Smooth muscle cell of the brain vasculature (primary cell): ENCODE data around the gene KIAA0232.
"Not testable (repeated sequence)": the region's sequence is repeated elsewhere in the genome, so short reads cannot be mapped to it uniquely, and the experiment has no call there.

Experiments
- DNase-seq: peaks from one replicate; pipeline ENCODE4 v3.0.0-alpha.2; 2012; ENCODE audit warnings: low read depth, low spot score

KIAA0232 gene

DNA sequence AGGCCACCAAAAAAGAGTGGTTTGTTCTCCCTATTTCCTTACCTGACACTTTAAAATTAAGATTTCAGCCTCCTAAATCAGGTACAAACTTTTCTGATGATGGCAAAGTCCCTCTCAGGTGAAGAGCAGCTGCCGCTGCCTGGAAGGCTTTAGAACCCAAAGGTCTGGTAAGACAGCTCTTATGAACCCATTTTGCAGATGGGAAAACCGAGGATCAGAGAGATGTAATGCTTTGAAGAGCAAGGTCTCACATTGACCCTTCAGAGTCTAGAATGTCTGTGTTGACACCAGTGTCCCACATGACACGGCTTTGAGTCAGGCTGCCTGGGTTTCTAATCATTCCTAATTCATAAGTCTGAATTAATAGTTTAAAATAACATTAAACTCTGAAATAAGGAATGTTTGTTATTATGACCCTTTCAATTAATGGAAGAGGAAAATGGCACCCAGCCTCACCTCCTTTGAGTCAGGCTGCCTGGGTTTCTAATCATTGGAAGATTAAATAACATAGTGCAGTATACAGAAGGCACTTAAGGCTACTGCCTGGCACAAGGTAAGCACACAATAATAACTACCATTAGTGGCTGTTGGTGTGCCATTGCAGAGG lies 27.9 kb upstream of the KIAA0232 start:
- no peak for DNase-seq

DNA sequence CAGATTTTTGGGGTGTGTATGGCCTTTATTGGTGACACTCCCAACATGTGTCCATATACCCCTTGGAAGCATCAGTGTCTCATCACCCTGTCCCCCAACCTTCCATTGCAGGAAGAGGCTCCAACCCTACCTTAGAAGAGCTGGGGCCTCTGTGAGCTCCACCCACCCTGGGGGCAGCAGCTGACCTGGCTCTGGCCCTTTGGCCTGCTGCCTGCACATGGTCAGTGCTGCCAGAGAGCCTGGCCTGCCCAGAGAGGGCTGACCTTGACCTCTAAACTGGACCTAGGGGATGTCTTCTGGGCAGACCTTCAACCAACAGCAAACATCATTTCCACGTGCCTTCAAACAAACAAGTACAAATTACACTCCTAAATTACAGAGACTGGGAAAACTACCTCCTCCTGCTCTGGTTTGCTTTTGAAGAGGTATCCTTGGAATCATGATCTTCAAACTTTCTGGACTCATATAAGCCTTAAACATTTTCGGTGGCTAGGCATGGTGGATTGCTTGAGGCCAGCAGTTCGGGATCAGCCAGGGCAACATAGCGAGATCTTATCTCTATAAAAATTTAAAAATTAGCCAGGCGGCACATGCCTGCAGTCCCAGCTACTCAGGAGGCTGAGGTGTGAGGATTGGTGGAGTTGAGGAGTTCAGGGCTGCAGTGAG lies 27.3 kb upstream of the KIAA0232 start:
- DNase-seq, result no peak

DNA sequence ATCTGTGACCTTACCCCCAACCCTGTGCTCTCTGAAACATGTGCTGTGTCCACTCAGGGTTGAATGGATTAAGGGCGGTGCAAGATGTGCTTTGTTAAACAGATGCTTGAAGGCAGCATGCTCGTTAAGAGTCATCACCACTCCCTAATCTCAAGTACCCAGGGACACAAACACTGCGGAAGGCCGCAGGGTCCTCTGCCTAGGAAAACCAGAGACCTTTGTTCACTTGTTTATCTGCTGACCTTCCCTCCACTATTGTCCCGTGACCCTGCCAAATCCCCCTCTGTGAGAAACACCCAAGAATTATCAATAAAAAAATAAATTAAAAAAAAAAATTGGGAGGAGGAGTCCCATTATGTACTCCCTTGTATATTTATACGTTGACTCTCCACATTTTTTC lies 26.2 kb upstream of the KIAA0232 start:
- not testable (repeated sequence) for DNase-seq

DNA sequence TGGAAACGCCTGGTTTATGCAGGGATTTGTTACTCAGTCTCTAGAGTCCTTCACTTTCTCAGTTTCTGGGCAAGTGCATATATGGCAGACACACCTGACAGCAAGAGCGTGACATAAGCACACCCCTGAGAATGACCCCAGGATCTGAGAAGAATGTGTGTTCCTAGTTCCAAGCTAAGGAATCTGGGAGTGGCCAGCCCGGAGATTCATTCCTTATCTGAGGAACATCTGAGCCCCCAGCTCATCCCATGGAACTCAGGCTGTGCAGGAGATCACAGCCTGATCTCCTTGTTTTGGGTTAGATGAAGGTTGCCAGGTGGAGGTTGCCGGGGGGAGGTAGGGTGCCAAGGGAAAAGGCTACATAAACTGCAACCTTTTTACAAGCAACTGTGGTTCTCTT lies 23.8 kb upstream of the KIAA0232 start:
- no peak for DNase-seq

DNA sequence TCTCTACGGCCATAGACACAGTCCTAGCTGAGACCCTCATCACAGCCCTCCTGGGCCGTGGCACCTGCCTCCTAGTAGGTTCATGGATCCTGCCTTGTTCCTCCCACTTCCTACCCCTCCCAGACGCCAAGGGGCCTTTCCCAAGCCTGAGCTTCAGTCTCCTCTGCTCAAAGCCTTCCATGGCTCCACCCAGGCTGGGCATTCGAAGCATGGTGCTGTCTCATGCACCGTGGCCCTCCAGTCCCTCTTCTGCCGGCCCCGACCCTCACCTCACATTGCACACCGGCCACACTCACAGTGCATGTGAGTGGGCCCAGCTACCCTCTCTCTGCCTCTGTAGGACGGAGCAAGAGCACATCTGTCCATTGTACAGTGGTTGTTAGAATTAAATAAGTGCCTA lies 21.7 kb upstream of the KIAA0232 start:
- DNase-seq, result no peak

DNA sequence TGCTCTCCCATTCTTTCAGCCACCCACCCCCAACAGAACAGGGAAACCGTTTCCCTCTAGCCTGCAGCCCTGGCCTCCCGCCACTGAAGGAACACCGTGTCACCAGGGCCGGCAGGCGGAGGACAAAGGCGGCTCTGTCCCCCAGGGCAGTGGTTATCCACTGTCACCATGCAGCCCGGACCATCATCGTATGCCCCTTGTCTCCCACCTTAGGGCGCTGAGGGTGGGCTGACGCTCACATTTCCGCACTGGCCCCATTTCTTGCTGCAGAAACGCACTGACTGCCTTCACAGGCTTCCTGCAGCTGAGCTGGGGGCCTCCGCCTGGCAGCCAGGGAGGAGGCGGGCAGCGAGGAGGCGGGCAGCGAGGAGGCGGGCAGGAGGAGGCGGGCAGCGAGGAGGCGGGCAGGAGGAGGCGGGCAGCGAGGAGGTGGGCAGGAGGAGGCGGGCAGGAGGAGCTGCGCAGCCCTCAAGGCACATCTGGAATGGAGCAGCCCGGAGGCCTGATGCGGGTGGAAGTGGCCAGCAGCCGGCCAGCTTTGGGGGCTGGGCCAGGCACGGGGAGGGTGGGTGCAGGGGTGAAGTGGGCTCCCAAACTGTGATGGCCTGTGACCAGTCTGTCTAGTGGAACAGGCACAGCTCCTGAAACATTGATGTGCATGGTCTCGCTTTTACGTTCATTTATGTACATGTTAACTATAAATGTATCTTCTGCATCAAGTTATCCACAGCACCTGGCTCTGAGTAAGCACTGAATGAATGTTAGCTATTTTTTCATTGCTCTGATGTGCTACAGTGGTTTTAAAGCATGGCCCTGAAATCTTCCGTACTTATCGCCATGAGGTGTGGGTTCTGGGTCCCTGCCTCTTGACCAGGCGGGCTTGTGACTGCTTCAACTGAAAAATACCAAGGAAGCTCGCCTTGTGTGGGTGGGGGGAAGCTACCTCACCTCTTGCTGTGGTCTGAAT lies 20.6 kb upstream of the KIAA0232 start:
- DNase-seq, result no peak

DNA sequence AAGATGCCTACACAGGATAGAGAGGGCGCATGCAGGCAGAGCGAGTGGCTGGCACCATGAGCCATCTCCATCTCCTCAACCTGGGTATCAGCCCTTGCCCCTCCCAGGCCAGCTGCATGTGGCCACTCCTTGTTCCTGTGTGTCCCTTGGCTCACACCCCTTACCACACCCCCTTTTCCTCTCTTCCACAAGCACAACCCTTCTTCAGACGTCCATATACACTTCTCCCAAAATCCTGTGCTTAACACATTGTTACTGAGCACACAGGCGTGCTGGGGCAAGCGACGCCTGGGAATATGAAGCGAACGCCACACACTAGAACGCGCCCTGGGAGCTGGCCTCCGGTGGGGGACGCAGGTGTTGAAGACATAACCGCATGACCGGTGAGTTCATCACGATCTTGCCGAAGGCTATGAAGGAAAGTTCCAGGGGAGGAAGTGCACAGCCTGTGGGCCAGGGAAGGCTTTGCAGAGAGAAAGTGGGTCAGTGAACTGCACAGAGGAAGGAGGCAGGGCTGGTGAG lies 19.1 kb upstream of the KIAA0232 start:
- no peak for DNase-seq

DNA sequence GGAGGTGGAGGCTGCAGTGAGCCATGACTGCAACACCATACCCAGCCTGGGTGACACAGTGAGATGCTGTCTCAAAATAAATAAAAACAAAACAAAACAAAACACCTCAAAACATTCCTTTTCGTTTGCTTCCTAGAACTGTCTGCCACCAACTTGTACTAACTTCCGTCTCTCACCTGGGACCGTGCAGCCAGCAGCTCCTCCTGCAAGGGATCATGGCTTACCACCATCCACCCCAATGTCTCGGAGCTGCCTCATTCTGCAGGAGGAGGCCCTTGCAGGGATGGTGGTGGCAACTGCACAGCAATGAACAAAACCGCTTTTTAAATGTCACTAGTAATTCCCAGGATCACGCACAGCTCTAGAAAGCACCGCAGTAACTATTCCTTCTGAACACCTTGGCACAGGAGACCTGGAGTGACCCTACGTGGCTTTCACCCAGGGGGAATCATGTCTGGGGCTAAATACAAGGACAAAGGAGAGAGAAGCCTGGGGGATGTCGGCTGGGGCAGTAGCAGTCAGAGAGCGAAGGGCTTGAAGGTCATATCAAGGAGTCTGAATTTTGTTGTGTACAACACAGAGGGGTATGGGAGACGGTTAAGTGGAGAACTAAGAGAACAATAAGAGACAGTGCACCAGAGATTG lies 17.4 kb upstream of the KIAA0232 start:
- DNase-seq, result no peak

DNA sequence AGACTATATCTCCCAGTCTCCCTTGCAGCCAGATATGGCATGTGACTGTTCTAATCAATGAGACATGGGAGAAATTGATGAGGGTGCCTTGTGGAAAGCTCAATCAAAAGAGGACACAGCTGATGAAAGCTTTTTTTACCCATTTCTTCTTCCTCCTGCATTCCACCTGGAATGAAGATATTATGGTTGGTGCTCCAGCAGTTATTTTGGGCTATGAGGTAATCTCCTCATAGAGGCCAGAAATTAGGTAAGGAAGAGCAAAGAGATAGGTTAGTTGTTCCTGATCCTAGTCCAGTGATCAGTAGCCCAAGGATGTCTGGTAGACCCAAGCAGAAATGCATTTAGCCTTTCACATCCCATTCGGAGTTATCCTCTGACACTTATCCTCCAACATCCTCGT lies 16.8 kb upstream of the KIAA0232 start:
- no peak for DNase-seq

DNA sequence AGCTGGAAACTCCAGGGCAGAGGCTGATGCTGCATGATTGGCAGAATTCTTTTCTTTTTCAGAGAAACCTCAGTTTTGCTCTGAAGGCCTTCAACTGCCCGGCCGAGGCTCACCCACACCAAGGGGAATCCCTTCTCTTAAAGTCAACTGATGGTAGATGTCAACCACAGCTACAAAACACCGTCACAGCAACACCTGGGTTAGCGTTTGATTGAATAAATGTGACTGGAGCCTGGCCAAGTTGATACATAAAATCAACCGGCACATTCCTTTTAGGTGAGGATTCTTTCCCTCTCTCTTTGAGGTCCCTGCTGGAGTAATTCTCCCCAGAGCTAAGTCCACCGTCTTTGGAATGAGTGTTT lies 15.2 kb upstream of the KIAA0232 start:
- no peak for DNase-seq

DNA sequence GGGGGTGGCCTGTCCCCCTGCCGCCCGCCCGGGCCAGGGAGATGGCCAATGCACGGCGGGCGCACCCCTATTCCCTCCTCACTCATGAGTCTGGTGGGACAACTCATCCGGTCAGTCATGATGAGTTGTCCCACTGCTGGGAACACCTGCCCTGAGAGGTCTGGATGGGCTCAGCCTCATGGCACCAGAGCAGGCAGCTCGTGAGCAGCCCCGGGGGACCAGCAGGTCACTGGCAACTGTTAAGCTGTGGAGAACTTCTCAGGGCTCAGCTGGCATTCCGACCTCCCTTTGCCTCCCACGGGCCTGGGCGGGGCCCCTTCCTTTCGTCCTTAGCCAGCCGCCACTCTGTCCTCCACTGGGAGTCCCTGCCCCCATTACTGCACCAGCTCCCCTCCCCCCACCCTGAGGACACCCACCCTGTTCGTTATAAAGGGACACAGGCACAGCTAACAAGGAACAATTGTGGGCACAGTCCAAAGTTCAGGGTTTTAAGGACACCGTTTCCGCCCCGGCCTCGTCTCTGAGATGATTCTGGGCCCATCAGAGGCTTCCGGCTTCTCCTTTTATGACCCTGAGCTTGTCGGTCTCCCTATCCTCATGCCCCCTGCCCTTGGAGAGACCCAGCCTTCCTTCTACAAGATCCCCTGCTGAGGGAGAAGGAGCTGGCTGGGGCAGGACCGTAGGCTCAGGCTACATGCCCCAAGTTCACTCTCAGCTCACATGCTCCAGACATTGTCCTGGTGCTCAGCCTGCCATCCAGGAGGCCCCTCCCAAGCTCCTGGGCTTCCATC lies 14.6 kb upstream of the KIAA0232 start:
- no peak for DNase-seq

DNA sequence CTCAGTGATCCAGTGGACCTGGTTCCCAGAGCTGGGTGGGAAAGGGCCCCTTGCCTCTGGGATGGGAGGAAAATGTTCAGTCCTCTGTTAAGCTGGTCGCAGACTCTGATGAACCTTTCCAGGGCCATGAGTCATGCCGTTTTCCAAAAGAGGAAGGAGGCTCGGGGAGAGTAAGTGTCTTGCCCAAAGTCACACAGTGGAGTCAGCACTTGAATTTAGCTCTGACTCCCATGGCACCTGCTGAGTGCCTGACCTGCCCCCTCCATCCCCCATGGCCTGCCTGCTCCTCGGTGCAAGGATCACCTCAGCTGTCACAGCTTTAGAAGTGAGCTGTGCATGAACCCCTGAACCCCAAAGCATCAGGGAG lies 14.0 kb upstream of the KIAA0232 start:
- DNase-seq, result no peak

DNA sequence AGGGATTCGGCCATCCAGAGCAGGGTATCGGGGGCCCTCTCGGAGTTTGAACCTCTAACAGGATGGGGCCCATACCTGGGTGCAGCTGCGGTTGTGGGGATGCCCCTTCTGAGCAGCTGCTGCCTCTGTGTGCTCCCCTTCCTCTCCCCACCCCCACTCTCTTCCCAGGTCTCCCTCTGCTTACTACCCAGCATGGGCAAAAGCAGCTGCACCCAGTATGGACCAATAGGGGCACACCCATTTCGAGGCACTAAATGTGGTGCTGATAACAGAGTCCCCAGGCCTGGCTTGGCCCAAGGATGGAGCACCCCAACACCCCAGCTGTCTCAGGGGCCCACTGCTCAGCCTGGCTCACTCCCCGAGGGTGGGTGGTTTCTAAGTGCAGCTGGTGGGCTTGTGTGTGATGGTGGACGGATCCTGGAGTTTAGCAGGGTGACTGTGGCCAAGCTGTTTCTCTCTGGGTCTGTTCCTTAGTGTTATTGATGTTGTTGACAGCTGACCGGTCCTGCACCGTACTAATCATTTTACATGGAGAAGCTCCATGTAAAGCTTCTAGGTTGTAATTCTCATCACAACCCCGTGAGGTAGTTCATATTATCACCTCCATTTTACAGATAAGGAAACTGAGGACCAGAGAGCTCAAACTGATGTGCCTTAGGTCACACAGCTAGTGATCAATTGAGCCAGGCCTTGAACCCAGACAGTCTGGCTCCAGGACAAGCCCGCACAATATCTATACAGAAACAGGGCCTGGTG lies 13.1 kb upstream of the KIAA0232 start:
- DNase-seq, result no peak

DNA sequence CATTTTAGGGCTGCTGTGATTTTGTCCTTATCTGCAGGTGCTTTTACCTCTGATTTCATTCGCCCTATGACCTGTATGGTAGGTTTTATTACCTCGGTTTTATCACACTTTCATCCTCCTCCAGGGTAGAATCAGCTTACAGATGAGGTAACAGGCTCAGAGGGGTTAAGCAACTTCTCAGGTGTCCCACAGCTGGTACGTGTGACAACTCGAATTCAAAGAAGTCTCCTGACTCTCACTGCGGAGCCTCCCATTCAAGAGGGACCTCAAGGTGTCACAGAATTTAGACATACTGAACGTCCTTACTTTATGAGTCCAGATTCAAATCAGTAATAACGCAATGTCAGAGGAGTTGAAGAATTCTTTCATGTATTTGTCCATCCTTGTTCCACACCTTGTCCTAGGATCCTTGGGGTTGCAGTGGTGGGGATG lies 12.5 kb upstream of the KIAA0232 start:
- DNase-seq, result no peak

DNA sequence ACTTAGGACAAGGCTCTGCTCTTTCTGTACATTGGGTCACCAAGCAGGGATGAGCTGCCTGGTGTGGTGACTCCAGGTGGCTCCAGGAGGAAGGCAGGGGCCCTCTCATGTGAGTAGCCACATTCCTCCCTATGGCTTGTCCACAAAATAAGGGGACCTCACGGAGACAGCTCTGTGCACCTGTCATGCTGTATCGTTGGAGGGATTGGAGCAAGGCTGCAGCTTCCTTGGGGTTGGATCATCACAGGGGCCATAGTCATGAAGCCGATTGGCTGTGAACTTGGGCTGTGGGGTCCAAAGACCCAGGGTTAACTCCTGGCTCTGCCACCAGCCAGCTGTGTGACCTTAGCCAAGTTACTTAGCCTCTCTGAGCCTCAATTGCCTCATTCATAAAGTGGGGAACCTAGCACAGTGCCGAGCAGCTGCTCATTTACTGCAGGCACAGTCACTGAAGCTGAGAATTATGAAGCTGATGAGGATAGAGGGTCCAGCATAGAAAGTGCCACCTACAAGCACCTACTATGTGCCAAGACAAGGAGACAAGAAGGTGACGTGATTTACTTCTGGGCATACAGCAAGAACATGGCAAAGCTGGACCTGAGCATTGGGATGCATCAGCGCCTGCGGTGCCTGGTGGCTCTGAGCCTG lies 11.8 kb upstream of the KIAA0232 start:
- DNase-seq, result no peak

DNA sequence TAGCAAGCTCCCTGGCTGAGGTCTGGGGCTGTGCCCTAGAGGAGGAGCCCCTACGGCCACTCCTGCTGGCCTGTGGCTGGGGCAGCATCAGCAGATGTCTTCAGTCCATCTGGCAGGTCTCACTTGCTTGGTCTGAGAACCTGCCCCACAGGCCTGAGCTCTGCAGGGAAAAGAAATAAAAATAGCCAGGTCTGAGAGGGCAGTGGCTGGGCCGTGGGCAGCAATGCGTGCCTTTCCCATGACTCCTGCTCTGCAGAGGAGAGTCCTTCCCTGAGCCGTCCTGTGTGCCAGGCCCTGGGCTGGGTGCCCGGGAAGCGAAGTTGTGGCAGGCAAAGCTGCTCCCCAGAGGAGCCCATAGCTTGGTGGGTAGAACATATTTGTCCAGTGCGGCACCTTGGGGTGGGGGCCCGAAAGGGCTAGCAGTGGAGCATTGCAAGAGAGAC lies 11.3 kb upstream of the KIAA0232 start:
- no peak for DNase-seq

DNA sequence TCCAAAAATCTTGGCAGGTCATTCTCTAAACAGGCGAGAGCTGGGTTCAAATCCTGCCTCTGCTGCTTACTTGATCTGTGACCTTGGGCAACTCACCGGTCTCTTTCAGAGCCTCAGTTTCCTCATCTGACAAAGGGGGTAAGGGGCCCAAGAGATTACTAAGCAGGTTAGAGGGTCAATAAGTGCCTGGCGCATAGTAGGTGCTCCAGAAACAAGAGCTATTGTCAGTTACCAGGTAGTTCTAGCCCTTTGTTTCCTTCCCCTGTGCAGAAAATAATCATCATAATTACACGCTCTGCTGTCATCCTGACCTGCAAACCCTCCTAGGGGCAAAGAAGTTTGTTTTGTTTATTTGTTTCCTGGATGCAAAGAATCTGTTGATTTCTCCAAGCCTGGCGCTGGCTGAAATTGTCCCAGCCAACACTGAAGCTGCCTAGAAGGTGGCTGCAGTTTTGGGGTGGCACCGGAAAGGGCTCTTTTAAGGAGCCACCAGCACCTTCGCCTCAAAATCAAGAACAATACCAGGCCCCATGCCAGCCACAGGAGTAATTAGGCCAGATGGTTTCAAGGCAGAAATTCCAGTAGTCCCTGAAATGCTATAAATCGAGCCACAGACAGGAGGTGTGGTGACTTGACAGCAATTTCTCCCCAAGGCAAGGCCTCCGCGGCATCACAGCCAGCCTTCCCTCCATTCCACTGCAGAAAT lies 10.2 kb upstream of the KIAA0232 start:
- no peak for DNase-seq

DNA sequence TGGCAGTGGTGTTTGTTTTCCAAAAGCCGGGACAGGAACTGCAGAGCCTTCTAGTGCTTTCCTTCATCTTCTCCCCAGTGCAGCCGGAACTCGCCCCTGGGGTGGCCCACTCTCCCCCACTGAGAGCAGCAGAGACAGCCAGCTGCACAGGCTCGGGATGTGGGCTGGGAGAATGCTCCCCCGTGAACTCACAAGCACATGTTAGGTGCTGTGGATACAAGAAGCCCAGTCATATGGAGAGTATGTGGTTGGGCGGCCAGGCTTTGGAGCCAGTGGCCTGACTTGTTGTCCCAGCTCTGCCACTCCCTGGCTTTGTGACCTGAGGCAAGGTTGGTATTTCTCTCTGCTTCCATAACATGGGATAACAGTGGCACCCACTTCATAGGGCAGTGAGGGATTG lies 9.4 kb upstream of the KIAA0232 start:
- DNase-seq, result no peak
